ENCODE data around the gene MAGI2.

MAGI2 gene

GRCh38 chr7:78407031-78407430 lies 1046.4 kb downstream of the MAGI2 start:
- DNase-seq (ENCODE audit: low spot score), result no peak

GRCh38 chr7:78406531-78406930 lies 1046.9 kb downstream of the MAGI2 start:
- DNase-seq (ENCODE audit: low spot score), result no peak

DNA sequence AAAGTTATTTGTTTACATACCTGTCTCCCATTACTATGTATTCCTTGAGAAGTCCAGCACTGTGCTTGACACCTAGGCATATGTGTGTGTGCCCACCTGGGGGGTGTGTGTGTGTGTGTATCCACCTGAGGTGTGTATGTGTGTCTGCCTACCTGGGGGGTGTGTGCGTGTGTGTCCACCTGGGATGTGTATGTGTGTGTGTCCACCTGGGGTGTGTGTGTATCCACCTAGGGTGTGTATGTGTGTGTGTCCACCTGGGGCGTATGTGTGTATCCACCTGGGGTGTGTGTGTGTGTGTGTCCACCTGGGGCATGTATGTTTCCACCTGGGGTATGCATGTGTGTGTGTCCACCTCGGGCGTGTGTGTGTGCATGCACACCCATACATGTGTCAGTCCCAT lies 1051.4 kb downstream of the MAGI2 start:
- DNase-seq (ENCODE audit: low spot score), result no peak

DNA sequence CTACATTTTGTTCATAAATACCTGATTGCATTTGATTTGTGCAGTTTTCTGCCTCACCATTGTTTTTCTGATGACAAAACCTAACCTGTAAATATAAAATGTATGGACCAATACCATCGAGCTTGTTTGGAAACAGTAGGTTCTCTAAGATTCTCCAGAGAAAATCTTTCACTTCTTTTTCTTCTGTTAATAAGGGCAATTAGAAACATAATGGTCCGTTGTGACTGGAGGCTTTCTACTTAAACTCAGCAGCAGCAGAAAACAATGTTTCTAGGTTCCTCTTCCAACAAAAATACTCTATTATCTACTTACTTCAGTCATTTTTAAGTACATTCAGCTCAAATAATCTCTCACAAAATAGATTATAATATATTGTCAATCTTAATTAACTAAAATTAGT lies 1053.4 kb downstream of the MAGI2 start:
- DNase-seq (ENCODE audit: low spot score), result no peak

DNA sequence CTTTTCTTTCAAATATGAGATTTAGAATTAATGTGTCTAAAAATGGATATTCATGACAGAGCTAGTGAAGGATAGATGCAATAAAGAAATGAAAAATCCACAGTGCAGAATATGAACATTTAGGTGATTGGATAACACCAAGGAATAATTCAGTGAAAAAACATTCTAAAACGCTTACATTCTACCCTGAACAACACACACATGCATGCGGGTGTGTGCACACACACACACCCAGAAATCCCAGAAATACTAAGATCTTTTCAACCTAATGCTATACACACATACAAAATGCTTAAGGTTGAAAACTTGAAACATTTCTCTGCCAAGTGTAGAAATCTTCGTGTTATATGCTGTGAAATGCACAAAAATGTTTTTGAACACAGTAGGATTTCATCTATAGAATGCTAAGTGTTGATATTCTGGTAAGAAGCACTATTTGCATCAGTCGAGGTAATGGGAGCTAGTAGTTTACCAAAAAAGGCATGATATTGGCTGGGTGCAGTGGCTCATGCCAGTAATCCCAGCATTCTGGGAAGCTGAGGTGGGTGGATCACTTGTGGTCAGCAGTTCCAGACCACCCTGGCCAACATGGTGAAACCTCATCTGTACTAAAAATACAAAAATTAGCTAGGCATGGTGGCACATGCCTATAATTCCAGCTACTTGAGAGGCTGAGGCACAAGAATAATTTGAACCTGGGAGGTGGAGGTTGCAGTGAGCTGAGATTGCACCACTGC lies 1054.3 kb downstream of the MAGI2 start:
- no peak for DNase-seq (ENCODE audit: low spot score)

DNA sequence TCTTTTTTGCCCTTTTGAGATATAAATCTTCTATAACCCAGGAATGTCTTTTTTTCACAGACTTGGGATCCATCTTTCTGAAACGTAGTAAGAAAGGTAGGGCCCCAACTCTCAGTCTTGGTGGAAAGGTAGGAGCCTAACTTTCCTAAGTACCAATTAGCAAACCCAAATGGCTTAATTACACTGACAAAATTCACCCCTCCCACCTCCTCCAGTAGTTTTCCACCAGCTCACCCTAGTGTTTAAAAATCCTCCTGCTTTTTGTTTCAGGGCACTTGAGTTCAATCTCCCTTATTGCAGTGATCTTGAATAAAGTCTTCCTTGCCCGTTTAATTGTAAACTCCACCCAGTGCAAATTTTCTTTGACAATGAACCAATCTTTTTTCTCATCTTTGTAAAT lies 1054.9 kb downstream of the MAGI2 start:
- no peak for DNase-seq (ENCODE audit: low spot score)

DNA sequence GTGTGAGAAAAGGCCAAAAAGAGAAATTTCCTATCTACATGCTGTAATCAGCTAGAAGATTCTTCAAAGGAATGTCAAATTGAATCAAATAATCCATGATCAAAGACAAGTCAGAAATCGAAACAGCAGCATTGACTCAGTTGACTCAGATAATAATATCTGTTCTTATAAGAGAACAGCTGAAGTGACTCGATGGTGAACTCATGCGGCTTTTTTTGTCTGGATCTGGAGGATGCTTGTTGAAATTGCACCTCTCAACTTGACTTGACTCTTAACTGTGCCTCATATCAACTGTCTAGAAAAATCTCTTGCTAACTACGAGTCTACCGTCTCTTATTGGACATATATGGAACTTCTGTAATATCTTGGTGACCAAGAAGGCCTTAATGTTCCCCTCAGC lies 1055.4 kb downstream of the MAGI2 start:
- DNase-seq (ENCODE audit: low spot score), result no peak

- DNase-seq (ENCODE audit: low spot score), result no peak
Measured at GRCh38 chr7:78396210-78396609, 1057.3 kb downstream of the MAGI2 start.

- no peak for DNase-seq (ENCODE audit: low spot score)
Measured at GRCh38 chr7:78395298-78396036, 1058.0 kb downstream of the MAGI2 start.

DNA sequence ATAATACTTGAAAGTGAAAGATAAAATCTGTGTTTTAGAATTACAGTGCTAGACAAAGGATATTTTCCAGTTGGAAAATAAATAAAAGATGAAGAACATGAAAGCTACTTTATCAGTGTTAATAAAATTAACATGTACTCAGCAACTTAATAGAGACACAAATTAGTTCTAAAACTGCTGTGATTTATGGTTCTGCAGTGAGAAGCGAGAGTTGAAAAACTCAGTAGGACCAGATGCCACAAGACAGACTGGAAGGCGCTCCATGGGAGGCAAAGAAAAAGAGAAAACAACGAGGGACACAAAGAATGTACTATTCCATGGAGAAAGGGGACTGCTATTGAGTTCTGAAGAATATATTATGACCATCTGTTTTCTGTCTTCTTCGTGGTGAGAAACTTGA lies 1064.4 kb downstream of the MAGI2 start:
- DNase-seq (ENCODE audit: low spot score), result no peak

- no peak for DNase-seq (ENCODE audit: low spot score)
Measured at GRCh38 chr7:78386520-78386919, 1066.9 kb downstream of the MAGI2 start.

GRCh38 chr7:78383096-78383880 lies 1070.2 kb downstream of the MAGI2 start:
- DNase-seq (ENCODE audit: low spot score), result no peak

- DNase-seq (ENCODE audit: low spot score), result no peak
Measured at GRCh38 chr7:78379148-78379547, 1074.3 kb downstream of the MAGI2 start.

DNA sequence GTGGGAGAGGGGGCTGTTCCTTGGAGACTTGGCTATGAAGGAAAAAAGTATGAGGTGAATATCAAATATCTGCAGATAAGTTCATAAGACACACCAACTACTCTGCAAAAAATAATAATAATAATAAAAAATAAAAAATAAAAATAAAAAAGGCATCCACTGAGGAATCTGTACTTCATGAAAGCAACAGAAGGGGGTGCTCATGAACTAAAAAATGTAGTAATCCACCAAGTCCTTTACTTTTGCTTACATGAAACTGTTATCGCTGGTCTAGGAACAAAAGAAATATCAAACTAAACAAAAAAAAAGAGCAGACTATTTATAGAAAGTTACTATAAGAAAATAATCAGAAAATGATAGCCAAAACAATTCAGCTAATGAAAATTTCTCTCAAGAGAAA lies 1075.9 kb downstream of the MAGI2 start:
- no peak for DNase-seq (ENCODE audit: low spot score)

DNA sequence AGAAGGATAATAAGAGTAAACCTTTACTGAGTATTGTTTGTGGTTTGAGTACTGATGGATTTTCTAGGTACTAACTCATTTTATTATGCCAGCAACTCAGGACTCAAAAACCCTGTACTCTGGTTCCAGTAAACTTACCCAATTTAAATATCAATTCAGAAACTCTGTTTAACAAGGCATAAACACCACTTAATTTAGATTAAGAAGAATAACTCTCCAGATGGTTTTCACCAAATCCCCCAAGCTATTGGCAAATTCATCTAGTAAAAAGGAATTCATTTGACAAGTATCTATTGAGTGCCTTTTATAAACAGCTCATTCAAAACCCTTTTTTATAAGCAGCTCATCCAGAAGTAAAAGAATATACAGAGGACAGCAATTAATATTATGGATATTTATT lies 1082.5 kb downstream of the MAGI2 start:
- DNase-seq (ENCODE audit: low spot score), result no peak

GRCh38 chr7:78368771-78369170 lies 1084.7 kb downstream of the MAGI2 start:
- no peak for DNase-seq (ENCODE audit: low spot score)

GRCh38 chr7:78367280-78367773 lies 1086.1 kb downstream of the MAGI2 start:
- no peak for DNase-seq (ENCODE audit: low spot score)

- DNase-seq (ENCODE audit: low spot score), result no peak
Measured at GRCh38 chr7:78363866-78364265, 1089.6 kb downstream of the MAGI2 start.

- DNase-seq (ENCODE audit: low spot score), result no peak
Measured at GRCh38 chr7:78359836-78360235, 1093.6 kb downstream of the MAGI2 start.

DNA sequence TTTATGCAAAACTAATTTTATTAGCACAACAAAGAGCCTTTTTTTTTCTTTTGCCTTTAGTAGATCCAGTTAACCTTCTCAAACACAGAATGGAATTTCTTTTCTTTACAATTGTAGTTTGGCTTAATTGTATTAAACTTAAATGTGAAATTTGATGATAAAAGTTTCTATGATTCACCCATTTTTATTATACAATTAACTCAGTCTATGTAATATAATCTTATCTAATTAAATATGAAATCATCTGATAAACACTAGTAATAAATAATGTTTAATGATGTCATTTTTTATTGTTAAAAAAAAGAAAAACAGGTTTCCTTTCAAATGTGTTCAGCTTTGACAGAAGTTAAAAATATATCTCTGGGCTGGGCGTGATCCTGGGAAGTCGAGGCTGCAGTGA lies 1095.8 kb downstream of the MAGI2 start:
- DNase-seq (ENCODE audit: low spot score), result no peak

GRCh38 chr7:78355834-78356233 lies 1097.6 kb downstream of the MAGI2 start:
- no peak for DNase-seq (ENCODE audit: low spot score)

DNA sequence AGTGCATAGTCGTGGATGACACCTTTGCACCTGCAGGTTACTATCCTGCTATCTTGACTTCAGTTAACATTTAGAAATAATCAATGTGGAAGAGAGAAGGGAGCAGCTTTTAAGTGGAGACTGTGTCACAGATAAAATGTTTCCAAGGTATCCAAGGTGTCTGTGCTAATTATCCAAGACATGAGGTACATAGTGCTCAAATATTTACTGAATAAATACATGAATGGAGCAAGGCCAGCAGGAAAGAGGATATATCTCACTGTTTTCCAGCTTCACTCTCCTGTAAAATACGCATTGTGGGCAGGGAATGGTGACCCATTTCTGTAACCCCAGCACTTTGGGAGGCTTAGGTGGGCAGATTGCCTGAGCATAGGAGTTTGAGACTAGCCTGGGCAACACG lies 1102.5 kb downstream of the MAGI2 start:
- DNase-seq (ENCODE audit: low spot score), result no peak

- no peak for DNase-seq (ENCODE audit: low spot score)
Measured at GRCh38 chr7:78350391-78350790, 1103.1 kb downstream of the MAGI2 start.
